Neural cell (in vitro differentiated cells): ENCODE measurements around the gene PPP1R18. TPM values are rescaled to one million over a fixed set of nuclear protein-coding genes. Genes with fewer than 3 reads are reported as not detected.

Experiments
- H2AFZ ChIP-seq: fragments of 200-600, 300-800 bp; sonication (generic), shearing (Covaris generic); 2 replicates; pipeline ENCODE4 v1.6.0; 2014; ENCODE audit warnings: low read depth, mild to moderate bottlenecking, antibody characterized with exemption, low read length, moderate library complexity
- H3F3A ChIP-seq: fragments of 200-600 bp; shearing (Covaris generic); 2 replicates; pipeline ENCODE4 v1.6.1; 2016; ENCODE audit warnings: mild to moderate bottlenecking, moderate library complexity, mixed read lengths, antibody characterized with exemption, low read length; ENCODE audit not compliant: insufficient read depth, poor library complexity, severe bottlenecking
- H3K27ac ChIP-seq: fragments of 200-600, 300-800 bp; sonication (generic), shearing (Covaris generic); 2 replicates; pipeline ENCODE4 v1.5.1; 2014; ENCODE audit warnings: mild to moderate bottlenecking, low read length, moderate library complexity
- H3K27me3 ChIP-seq: fragments of 300-800, 200-600 bp; sonication (generic), shearing (Covaris generic); 2 replicates; pipeline ENCODE4 v1.6.0; 2014; ENCODE audit warnings: mild to moderate bottlenecking, low read depth, low read length, moderate library complexity; ENCODE audit not compliant: insufficient read depth
- H3K36me3 ChIP-seq: fragments of 300-800, 200-600 bp; sonication (generic), shearing (Covaris generic); 2 replicates; pipeline ENCODE4 v1.5.1; 2014; ENCODE audit warnings: mild to moderate bottlenecking, antibody characterized with exemption, low read length, moderate library complexity; ENCODE audit not compliant: insufficient read depth
- H3K4me2 ChIP-seq: fragments of 300-800, 200-600 bp; sonication (generic), shearing (Covaris generic); 2 replicates; pipeline ENCODE4 v1.6.0; 2014; ENCODE audit warnings: mild to moderate bottlenecking, low read length
- H3K4me3 ChIP-seq: fragments of 300-800, 200-600 bp; sonication (generic), shearing (Covaris generic); 2 replicates; pipeline ENCODE4 v1.5.1; 2014; ENCODE audit warnings: mild to moderate bottlenecking, low read length, moderate library complexity
- H3K79me2 ChIP-seq: fragments of 200-600 bp; shearing (Covaris generic); replicated peaks from 2 replicates; pipeline ENCODE4 v1.6.0; 2014; ENCODE audit warnings: mild to moderate bottlenecking, low read length, moderate library complexity; ENCODE audit not compliant: insufficient read depth
- H3K9ac ChIP-seq: fragments of 300-800, 200-600 bp; sonication (generic), shearing (Covaris generic); 2 replicates; pipeline ENCODE4 v1.6.1; 2016; ENCODE audit warnings: mild to moderate bottlenecking, low read length, mixed read lengths
- H3K9me2 ChIP-seq: fragments of 200-600 bp; shearing (Covaris generic); 2 replicates; pipeline ENCODE4 v1.6.1; 2016; ENCODE audit warnings: mild to moderate bottlenecking, low read length, mixed read lengths; ENCODE audit not compliant: insufficient read depth
- H3K9me3 ChIP-seq: fragments of 200-600, 300-800 bp; sonication (generic), shearing (Covaris generic); 2 replicates; pipeline ENCODE4 v1.6.1; 2016; ENCODE audit warnings: mild to moderate bottlenecking, mixed run types, low read length, moderate library complexity, mixed read lengths
- H4K20me1 ChIP-seq: fragments of 200-600 bp; shearing (Covaris generic); 2 replicates; pipeline ENCODE4 v1.6.1; 2016; ENCODE audit warnings: mild to moderate bottlenecking, mixed run types; ENCODE audit not compliant: insufficient read depth
- CTCF ChIP-seq: fragments of 450-650 bp; IDR thresholded peaks from 2 replicates; pipeline ENCODE4 v1.5.1; 2014; ENCODE audit warnings: antibody characterized with exemption, mild to moderate bottlenecking, moderate library complexity; ENCODE audit not compliant: poor library complexity, severe bottlenecking
- EP300 ChIP-seq: fragments of 450-650 bp; conservative IDR thresholded peaks from 2 replicates; pipeline ENCODE4 v1.6.1; 2014; ENCODE audit warnings: antibody characterized with exemption, mild to moderate bottlenecking, moderate library complexity; ENCODE audit not compliant: poor library complexity, severe bottlenecking
- EZH2 ChIP-seq: fragments of 200-600, 300-800 bp; shearing (Covaris generic), sonication (generic); IDR thresholded peaks from 2 replicates; pipeline ENCODE4 v1.6.1; 2014; ENCODE audit warnings: antibody characterized with exemption, low read length, borderline replicate concordance, mild to moderate bottlenecking; ENCODE audit not compliant: insufficient read depth, poor library complexity, severe bottlenecking
- MXI1 ChIP-seq: fragments of 450-650 bp; conservative IDR thresholded peaks from 2 replicates; pipeline ENCODE4 v1.6.1; 2014; ENCODE audit warnings: antibody characterized with exemption, mild to moderate bottlenecking; ENCODE audit not compliant: poor library complexity, severe bottlenecking
- POLR2AphosphoS5 ChIP-seq: IDR thresholded peaks from 2 replicates; pipeline ENCODE4 v1.6.1; 2012
- RAD21 ChIP-seq: fragments of 450-650 bp; conservative IDR thresholded peaks from 2 replicates; pipeline ENCODE4 v1.6.1; 2014; ENCODE audit warnings: antibody characterized with exemption, mild to moderate bottlenecking, moderate library complexity
- SMC3 ChIP-seq: fragments of 450-650 bp; conservative IDR thresholded peaks from 2 replicates; pipeline ENCODE4 v1.6.1; 2014; ENCODE audit warnings: antibody characterized with exemption, mild to moderate bottlenecking, moderate library complexity; ENCODE audit not compliant: poor library complexity
- TAF1 ChIP-seq: IDR thresholded peaks from 2 replicates; pipeline ENCODE4 v1.6.1; 2012; ENCODE audit warnings: low read depth
- polyA plus RNA-seq: library from polyadenylated mRNA; depleted of rRNA; stranded (reverse); fragments of >200 nt; gene quantifications from 2 replicates; pipeline ENCODE4 v1.2.3, GENCODE V29; 2014
- TF ChIP-seq, protein P1 (sequence below): IDR thresholded peaks from 2 replicates; pipeline ENCODE4 v1.6.1; 2012; ENCODE audit warnings: borderline replicate concordance

PPP1R18 gene
- polyA plus RNA-seq, 1 donor from 2014 or later = 50.6 TPM

DNA sequence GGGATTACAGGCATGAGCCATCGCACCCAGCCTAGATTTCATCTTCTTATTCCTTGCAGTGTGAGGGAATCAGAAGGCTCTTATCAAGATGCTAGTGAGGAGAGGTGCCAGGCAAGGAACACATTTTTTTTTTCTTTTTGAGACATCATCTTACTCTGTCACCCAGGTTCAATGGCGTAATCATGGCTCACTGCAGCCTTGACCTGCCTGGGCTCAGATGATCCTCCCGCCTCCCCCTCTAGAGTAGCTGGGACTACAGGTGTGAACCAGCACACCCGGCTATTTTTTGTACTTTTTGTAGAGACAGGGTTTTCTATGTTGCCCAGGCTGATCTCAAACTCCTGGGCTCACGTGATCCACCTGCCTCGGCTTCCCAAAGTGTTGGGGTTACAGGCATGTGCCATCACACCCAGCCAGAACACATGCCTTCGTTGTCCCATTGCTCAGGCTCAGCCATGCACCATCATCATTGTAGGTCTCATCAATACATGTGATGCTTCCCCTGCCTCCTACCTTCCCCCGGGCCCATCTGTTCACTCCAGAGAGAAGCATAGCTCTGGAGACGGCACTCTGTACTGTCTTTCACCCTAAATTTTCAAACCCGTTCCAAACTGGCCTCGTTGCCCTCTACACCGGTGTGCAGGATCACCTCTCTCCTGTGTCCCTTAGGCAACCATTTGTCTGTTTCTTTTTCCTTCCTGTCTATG, 45.9 kb upstream of the PPP1R18 start:
- Histone ChIP-seq H4K20me1 (no peaks in the 10 kb centered on the region), H3F3A (no peaks in the 10 kb centered on the region), H3K9me3 (no peaks in the 10 kb centered on the region), H3K9ac (no peak overlapping the region), H3K9me2 (no peaks in the 10 kb centered on the region), H3K79me2 (no peaks in the 10 kb centered on the region), H3K27me3 (no peaks in the 10 kb centered on the region), H3K4me3 (no peak overlapping the region), H3K27ac (no peak overlapping the region), H3K4me2 (no peak overlapping the region), H2AFZ (no peak overlapping the region), H3K36me3 (no peaks in the 10 kb centered on the region)
- TF ChIP-seq EZH2 = no peak
- no peak for TF ChIP-seq SMC3
- TF ChIP-seq CTCF = no peak
- no peak for TF ChIP-seq MXI1
- no peak for TF ChIP-seq TAF1
- TF ChIP-seq RAD21 = no peak
- no peak for TF ChIP-seq EP300
- TF ChIP-seq POLR2AphosphoS5 = no peak
- TF ChIP-seq, protein P1, sequence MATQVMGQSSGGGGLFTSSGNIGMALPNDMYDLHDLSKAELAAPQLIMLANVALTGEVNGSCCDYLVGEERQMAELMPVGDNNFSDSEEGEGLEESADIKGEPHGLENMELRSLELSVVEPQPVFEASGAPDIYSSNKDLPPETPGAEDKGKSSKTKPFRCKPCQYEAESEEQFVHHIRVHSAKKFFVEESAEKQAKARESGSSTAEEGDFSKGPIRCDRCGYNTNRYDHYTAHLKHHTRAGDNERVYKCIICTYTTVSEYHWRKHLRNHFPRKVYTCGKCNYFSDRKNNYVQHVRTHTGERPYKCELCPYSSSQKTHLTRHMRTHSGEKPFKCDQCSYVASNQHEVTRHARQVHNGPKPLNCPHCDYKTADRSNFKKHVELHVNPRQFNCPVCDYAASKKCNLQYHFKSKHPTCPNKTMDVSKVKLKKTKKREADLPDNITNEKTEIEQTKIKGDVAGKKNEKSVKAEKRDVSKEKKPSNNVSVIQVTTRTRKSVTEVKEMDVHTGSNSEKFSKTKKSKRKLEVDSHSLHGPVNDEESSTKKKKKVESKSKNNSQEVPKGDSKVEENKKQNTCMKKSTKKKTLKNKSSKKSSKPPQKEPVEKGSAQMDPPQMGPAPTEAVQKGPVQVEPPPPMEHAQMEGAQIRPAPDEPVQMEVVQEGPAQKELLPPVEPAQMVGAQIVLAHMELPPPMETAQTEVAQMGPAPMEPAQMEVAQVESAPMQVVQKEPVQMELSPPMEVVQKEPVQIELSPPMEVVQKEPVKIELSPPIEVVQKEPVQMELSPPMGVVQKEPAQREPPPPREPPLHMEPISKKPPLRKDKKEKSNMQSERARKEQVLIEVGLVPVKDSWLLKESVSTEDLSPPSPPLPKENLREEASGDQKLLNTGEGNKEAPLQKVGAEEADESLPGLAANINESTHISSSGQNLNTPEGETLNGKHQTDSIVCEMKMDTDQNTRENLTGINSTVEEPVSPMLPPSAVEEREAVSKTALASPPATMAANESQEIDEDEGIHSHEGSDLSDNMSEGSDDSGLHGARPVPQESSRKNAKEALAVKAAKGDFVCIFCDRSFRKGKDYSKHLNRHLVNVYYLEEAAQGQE = no peak

DNA sequence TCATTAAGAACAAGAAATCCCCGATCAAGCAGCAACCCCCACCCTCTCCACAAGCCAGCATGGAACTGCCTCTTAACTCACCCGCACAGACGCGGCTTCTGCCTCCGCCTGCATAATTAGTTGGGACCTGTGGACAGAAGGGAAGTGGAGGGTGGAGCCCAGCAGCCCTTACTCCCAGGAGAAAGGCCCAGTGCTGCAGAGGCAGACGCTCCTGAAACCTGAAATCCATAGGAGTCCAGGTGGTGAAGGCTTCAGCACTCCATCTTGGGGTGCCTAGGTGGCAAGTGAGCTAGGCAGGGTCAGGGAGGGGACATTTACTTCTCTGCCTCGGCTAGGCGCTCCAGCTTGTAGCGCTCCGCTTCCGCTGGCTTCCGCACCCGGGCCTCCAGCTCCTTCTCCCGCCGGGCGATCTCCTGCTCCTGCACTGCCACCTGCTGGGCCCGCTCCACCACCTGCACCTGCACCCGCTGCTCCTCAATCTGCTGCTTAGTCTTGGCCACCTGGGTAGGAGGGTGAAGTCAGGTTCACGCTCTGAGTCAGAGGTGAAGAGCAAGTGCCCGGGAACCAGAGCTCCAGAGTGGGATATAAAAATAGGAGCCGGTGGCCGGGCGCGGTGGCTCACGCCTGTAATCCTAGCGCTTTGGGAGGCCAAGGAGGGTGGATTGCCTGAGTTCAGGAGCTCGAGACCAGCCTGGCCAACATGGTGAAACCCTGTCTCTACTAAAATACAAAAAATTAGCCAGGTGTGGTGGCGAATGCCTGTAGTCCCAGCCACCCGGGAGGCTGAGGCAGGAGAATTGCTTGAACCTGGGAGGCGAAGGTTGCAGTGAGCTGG, 44.4 kb upstream of the PPP1R18 start:
- Histone ChIP-seq H4K20me1 (peaks cover 3% of the 10 kb centered on the region), H3K9me3 (no peaks in the 10 kb centered on the region), H3K79me2 (peaks cover 10% of the 10 kb centered on the region), H3K4me2 (no peak overlapping the region), H3K9me2 (no peaks in the 10 kb centered on the region), H3K9ac (no peak overlapping the region), H3K27me3 (no peaks in the 10 kb centered on the region), H3K27ac (no peak overlapping the region), H3K36me3 (no peaks in the 10 kb centered on the region), H3K4me3 (no peak overlapping the region), H2AFZ (no peak overlapping the region), H3F3A (no peaks in the 10 kb centered on the region)
- peak; percentile 45 for TF ChIP-seq RAD21
- TF ChIP-seq CTCF = peak; percentile 54
- no peak for TF ChIP-seq SMC3
